CD14-positive monocyte (primary cell): ENCODE data around the gene CUL4A. TPM values are rescaled to one million over a fixed set of nuclear protein-coding genes. Genes with fewer than 3 reads are reported as not detected.
A peak's percentile ranks its signal among the peaks of the same experiment; 100 is the strongest.

Source experiments
- DNase-seq, 3 donors: peaks; one replicate each; pipeline ENCODE4 v3.0.0-alpha.2; 2011 to 2022
- H2AFZ ChIP-seq: 2 replicates; pipeline ENCODE4 v1.6.0; 2012; ENCODE audit warnings: mild to moderate bottlenecking, low read depth, low read length, inconsistent platforms; ENCODE audit not compliant: insufficient read depth, poor library complexity, severe bottlenecking
- H3K27ac ChIP-seq, 2 donors: 1 replicate in 1 of 2; 2 replicates in 1 of 2; pipeline ENCODE4 v1.5.1; 2012 to 2013; ENCODE audit warnings: low read length in 2 of 2, control low read depth in 1 of 2, inconsistent platforms in 1 of 2, low read depth in 1 of 2, mild to moderate bottlenecking in 1 of 2
- H3K27me3 ChIP-seq, 2 donors: one replicate each; pipeline versions ENCODE4 v1.6.0 to v1.6.1; 2011 to 2013; ENCODE audit warnings: low read length in 2 of 2; ENCODE audit not compliant: control insufficient read depth in 2 of 2, insufficient read depth in 2 of 2
- H3K36me3 ChIP-seq, 2 donors: replicated peaks in 1 of 2; 1 replicate in 1 of 2; 2 replicates in 1 of 2; pipeline versions ENCODE4 v1.5.1 to v1.6.1; 2012 to 2013; ENCODE audit warnings: low read length in 2 of 2, control low read depth in 1 of 2, inconsistent platforms in 1 of 2, mild to moderate bottlenecking in 1 of 2; ENCODE audit not compliant: insufficient read depth in 2 of 2, control insufficient read depth in 1 of 2
- H3K4me1 ChIP-seq, 2 donors: 1 replicate in 1 of 2; 2 replicates in 1 of 2; pipeline versions ENCODE4 v1.5.1 to v1.6.1; 2012 to 2013; ENCODE audit warnings: low read length in 2 of 2, control low read depth in 1 of 2, inconsistent platforms in 1 of 2, mild to moderate bottlenecking in 1 of 2, moderate library complexity in 1 of 2; ENCODE audit not compliant: insufficient read depth in 2 of 2, control insufficient read depth in 1 of 2
- H3K4me2 ChIP-seq: replicated peaks from 2 replicates; pipeline ENCODE3; 2012; ENCODE audit warnings: low read length, moderate library complexity, mild to moderate bottlenecking; ENCODE audit not compliant: poor library complexity, severe bottlenecking; ENCODE audit errors: extremely low read depth
- H3K4me3 ChIP-seq, 3 experiments: fragments of 200-600 bp in 1 of 3; sonication (generic) in 1 of 3; replicated peaks in 1 of 3; 1 replicate in 2 of 3; 2 replicates in 1 of 3; pipeline ENCODE4 v1.5.1; 2011 to 2013; ENCODE audit warnings: low read length in 3 of 3, mild to moderate bottlenecking in 3 of 3, control low read depth in 2 of 3, low read depth in 2 of 3, inconsistent platforms in 1 of 3, moderate library complexity in 1 of 3
- H3K79me2 ChIP-seq: 2 replicates; pipeline ENCODE4 v1.6.0; 2012; ENCODE audit warnings: mild to moderate bottlenecking, control low read depth, inconsistent platforms, low read length, moderate library complexity; ENCODE audit not compliant: insufficient read depth
- H3K9ac ChIP-seq: 2 replicates; pipeline ENCODE4 v1.6.0; 2017; ENCODE audit warnings: low read length, mild to moderate bottlenecking; ENCODE audit not compliant: insufficient read depth, poor library complexity, severe bottlenecking
- H3K9me3 ChIP-seq, 2 donors: replicated peaks in 1 of 2; 1 replicate in 1 of 2; 2 replicates in 1 of 2; pipeline versions ENCODE4 v1.5.1 to v1.6.1; 2012 to 2013; ENCODE audit warnings: low read length in 2 of 2, control low read depth in 1 of 2; ENCODE audit not compliant: control insufficient read depth in 1 of 2, insufficient read depth in 1 of 2
- H4K20me1 ChIP-seq: 2 replicates; pipeline ENCODE4 v1.6.0; 2012; ENCODE audit warnings: mild to moderate bottlenecking, low read length, control low read depth, moderate library complexity; ENCODE audit not compliant: insufficient read depth
- H3K27ac Mint-ChIP-seq, 7 donors: one replicate each; pipeline ENCODE4 v1.8.0; 2020; ENCODE audit warnings: mild to moderate bottlenecking in 7 of 7, mixed read lengths in 7 of 7, moderate library complexity in 6 of 7, inconsistent platforms in 2 of 7
- H3K27me3 Mint-ChIP-seq, 3 donors: one replicate each; pipeline ENCODE4 v1.8.0; 2021 to 2022; ENCODE audit warnings: low read depth in 3 of 3, mild to moderate bottlenecking in 3 of 3, mixed read lengths in 3 of 3, moderate library complexity in 3 of 3, inconsistent platforms in 1 of 3
- H3K36me3 Mint-ChIP-seq, 2 donors: one replicate each; pipeline ENCODE4 v1.8.0; 2020; ENCODE audit warnings: mixed read lengths in 2 of 2, inconsistent platforms in 1 of 2, mild to moderate bottlenecking in 1 of 2
- H3K4me1 Mint-ChIP-seq: one replicate; pipeline ENCODE4 v1.8.0; 2020; ENCODE audit warnings: mild to moderate bottlenecking, mixed read lengths
- H3K4me3 Mint-ChIP-seq, 2 donors: one replicate each; pipeline ENCODE4 v1.8.0; 2020; ENCODE audit warnings: mild to moderate bottlenecking in 2 of 2, mixed read lengths in 2 of 2, moderate library complexity in 1 of 2
- H3K9me3 Mint-ChIP-seq, 7 donors: one replicate each; pipeline ENCODE4 v1.8.0; 2020 to 2022; ENCODE audit warnings: mixed read lengths in 7 of 7, mild to moderate bottlenecking in 6 of 7, moderate library complexity in 6 of 7, inconsistent platforms in 2 of 7
- WGBS: methylation state at CpG from one replicate; pipeline ENCODE4 v1.1.5; 2013; ENCODE audit warnings: missing lambda C conversion rate; ENCODE audit not compliant: insufficient coverage; 5-methylcytosine and 5-hydroxymethylcytosine counted together
- intact Hi-C, 2 donors: fragments of 100-400 bp; cut with micrococcal nuclease; formaldehyde crosslinking; loops; one replicate each; pipeline versions ENCODE4 v1.15.0 to v1.15.1; 2023
- polyA plus RNA-seq, 3 donors: library from polyadenylated mRNA; depleted of rRNA in 1 of 3; unstranded in 2 of 3; stranded (reverse) in 1 of 3; fragments of 300-500 nt in 2 of 3; fragments of >200 nt in 1 of 3; fragmentation: Illumina TruSeq in 2 of 3; gene quantifications; 1 replicate in 2 of 3; 2 replicates in 1 of 3; pipeline ENCODE4 v1.2.3, GENCODE V29; 2012 to 2021
- TF ChIP-seq, protein P1 (sequence below): fragments of 200-600 bp; IDR thresholded peaks from one replicate; pipeline ENCODE4 v1.8.0; 2022; ENCODE audit warnings: antibody characterized with exemption, mild to moderate bottlenecking

The CUL4A gene
- polyA plus RNA-seq, 3 donors, result 32.0 to 53.9 (median 33.7) TPM

DNA sequence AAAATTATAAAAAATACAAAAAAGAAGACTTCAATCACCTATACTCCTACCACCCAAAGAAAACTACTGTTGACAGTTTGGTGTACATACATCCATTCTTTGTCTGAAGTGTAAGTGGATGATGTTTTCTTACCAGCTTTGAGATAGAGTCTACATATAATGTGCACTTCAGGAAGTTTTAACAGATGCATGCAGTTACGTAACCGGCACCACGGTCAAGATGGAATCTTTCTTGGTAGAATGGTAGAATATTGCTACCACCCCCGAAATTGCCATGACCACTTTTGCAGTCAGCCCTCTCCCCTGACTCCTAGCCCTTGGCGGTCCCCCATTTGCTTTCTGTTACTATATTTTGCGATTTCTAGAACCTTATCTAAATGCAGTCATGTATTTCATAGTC, 1.4 kb downstream of the CUL4A start:
- H3K9me3 ChIP-seq, result no peaks in the 10 kb centered on the region
- Mint-ChIP-seq H3K36me3 (peaks cover 11 to 31% of the 10 kb centered on the region in 2 donors), H3K27me3 (no peaks in the 10 kb centered on the region), H3K4me1 (peaks cover 33% of the 10 kb centered on the region), H3K9me3 (peaks cover 0 to 2% (median 0%) of the 10 kb centered on the region in 7 donors), H3K27ac (peak overlapping the region in 3 of 7 donors; percentile 1 to 51 (median 20)), H3K4me3 (peak overlapping the region; percentile 24 to 79)
- TF ChIP-seq, protein P1, sequence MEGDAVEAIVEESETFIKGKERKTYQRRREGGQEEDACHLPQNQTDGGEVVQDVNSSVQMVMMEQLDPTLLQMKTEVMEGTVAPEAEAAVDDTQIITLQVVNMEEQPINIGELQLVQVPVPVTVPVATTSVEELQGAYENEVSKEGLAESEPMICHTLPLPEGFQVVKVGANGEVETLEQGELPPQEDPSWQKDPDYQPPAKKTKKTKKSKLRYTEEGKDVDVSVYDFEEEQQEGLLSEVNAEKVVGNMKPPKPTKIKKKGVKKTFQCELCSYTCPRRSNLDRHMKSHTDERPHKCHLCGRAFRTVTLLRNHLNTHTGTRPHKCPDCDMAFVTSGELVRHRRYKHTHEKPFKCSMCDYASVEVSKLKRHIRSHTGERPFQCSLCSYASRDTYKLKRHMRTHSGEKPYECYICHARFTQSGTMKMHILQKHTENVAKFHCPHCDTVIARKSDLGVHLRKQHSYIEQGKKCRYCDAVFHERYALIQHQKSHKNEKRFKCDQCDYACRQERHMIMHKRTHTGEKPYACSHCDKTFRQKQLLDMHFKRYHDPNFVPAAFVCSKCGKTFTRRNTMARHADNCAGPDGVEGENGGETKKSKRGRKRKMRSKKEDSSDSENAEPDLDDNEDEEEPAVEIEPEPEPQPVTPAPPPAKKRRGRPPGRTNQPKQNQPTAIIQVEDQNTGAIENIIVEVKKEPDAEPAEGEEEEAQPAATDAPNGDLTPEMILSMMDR, result no peak
- DNase-seq, result no peak
- H3K27ac ChIP-seq, result peak overlapping the region in 1 of 2 donors; percentile 87
- no CpG with 5 or more reads among the region's 6 CpGs for WGBS
- H3K4me2 ChIP-seq, result peak overlapping the region; percentile 81
- H3K27me3 ChIP-seq, result no peaks in the 10 kb centered on the region
- H2AFZ ChIP-seq, result no peak overlapping the region
- H3K4me3 ChIP-seq, result peak overlapping the region in 1 of 3 experiments; percentile 90
- H3K4me1 ChIP-seq, result peaks cover 14 to 30% of the 10 kb centered on the region in 2 donors
- H4K20me1 ChIP-seq, result peaks cover 57% of the 10 kb centered on the region
- peaks cover 4 to 41% of the 10 kb centered on the region in 2 donors for H3K36me3 ChIP-seq
- intact Hi-C loops, result loop anchor here in 1 of 2 donors (5.0 to 10.0 kb wide), 2 partner anchors 84 to 281 kb away; partner anchors contain the start of genes DCUN1D2 and LAMP1
- no peak overlapping the region for H3K9ac ChIP-seq
- H3K79me2 ChIP-seq, result peaks cover 84% of the 10 kb centered on the region

DNA sequence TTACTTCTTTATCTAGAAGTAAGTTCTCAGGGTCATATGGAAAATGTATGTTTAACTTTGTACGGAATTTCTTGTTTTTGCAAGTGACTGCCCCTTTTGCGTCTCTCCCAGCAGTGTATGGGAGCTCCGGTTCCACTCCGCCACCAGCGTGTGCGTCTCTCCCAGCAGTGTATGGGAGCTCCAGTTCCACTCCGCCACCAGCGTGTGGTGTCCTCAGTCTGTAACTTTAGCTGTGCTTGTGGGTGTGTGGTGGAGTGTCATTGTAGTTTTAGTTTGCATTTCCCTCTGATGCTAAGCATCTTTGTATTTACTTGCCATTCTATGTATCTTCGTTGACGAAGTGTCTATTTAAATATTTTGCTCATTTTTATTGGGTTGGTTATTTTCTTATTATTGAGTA, 2.4 kb downstream of the CUL4A start:
- Histone ChIP-seq H3K9ac (no peak overlapping the region), H3K4me1 (peaks cover 14 to 30% of the 10 kb centered on the region in 2 donors), H3K4me3 (no peak overlapping the region), H3K4me2 (no peak overlapping the region), H3K36me3 (peaks cover 4 to 32% of the 10 kb centered on the region in 2 donors), H3K79me2 (peaks cover 86% of the 10 kb centered on the region), H2AFZ (no peak overlapping the region), H3K27me3 (no peaks in the 10 kb centered on the region), H4K20me1 (peaks cover 66% of the 10 kb centered on the region), H3K27ac (no peak overlapping the region), H3K9me3 (no peaks in the 10 kb centered on the region)
- no peak overlapping the region for H3K4me3 Mint-ChIP-seq
- no peak for DNase-seq
- H3K27me3 Mint-ChIP-seq, result no peaks in the 10 kb centered on the region
- intact Hi-C loops, result loop anchor here in 1 of 2 donors (5.0 to 10.0 kb wide), 2 partner anchors 83 to 281 kb away; partner anchors contain the start of genes DCUN1D2 and LAMP1
- H3K9me3 Mint-ChIP-seq, result peaks cover 0 to 2% (median 0%) of the 10 kb centered on the region in 7 donors
- H3K36me3 Mint-ChIP-seq, result peaks cover 8 to 25% of the 10 kb centered on the region in 2 donors
- 100% methylated on average over 6 of the region's 10 CpGs for WGBS
- TF ChIP-seq, protein P1, result no peak
- peak overlapping the region in 3 of 7 donors; percentile 7 to 44 (median 38) for H3K27ac Mint-ChIP-seq
- peaks cover 30% of the 10 kb centered on the region for H3K4me1 Mint-ChIP-seq
